Measurements from ENCODE around the gene PICK1.

DNA sequence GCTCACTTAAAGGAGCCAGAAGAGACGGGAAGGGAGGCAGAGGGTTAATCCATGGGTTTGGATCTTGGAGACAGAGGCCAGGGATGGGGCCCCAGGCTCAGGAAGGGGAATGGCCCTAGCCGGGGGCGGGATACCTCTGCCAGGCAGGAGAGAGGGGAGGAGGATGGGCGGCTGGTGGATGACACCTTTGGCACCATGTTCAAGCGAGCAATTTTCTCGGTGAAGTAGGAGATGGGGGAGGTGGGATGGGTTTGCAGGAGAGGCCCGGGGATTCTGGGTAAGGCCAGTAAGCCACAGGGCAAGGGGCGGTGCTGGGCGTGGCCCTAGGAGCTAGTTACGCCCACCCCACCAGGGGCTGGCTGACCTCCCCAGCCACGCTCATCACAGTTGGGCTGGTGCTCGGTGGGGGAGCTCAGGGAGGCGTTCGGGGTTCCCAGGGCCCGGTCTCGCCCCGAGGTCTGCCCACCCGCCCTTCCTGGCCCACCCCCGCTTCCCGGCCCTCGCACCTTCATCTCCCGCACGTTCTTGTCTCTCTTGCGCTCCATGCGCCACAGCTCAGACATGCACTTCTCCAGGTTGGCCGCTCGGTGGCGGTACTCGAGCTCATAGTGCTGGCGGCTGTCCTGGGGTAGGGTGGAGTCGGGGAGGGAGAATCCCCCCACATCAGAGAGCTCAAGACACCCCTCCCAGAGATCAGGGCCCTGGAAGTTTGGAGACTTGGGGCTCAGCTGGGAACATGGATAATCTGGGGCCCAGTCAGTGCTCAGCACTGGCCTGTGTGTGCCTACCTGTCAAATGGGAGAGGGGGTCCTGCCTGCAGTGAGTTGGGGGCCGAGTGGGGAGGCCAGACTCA is 40.6 kb downstream of the PICK1 start:
- TF ChIP-seq MAX (IDR thresholded peaks at IDR 0.05; ENCODE audit: insufficient read depth, insufficient read length) (no peak), POLR2A (IDR thresholded peaks at IDR 0.05; ENCODE audit: low read depth, low read length) (no peak), GATA2 (IDR thresholded peaks at IDR 0.05; ENCODE audit: insufficient read depth, insufficient read length, low read depth, low read length) (no peak), POLR2AphosphoS5 (IDR thresholded peaks at IDR 0.05; ENCODE audit: insufficient read depth, low read depth, low read length) (no peak)
- TF ChIP-seq, protein P1, sequence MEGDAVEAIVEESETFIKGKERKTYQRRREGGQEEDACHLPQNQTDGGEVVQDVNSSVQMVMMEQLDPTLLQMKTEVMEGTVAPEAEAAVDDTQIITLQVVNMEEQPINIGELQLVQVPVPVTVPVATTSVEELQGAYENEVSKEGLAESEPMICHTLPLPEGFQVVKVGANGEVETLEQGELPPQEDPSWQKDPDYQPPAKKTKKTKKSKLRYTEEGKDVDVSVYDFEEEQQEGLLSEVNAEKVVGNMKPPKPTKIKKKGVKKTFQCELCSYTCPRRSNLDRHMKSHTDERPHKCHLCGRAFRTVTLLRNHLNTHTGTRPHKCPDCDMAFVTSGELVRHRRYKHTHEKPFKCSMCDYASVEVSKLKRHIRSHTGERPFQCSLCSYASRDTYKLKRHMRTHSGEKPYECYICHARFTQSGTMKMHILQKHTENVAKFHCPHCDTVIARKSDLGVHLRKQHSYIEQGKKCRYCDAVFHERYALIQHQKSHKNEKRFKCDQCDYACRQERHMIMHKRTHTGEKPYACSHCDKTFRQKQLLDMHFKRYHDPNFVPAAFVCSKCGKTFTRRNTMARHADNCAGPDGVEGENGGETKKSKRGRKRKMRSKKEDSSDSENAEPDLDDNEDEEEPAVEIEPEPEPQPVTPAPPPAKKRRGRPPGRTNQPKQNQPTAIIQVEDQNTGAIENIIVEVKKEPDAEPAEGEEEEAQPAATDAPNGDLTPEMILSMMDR (IDR thresholded peaks at IDR 0.05; ENCODE audit: extremely low read depth in 1 of 2, insufficient read depth in 1 of 2, low read depth in 1 of 2, low read length in 2 of 2): peak; percentile 36 to 60
